ENCODE measurements around the gene LRRC2. TPM values are rescaled to one million over a fixed set of nuclear protein-coding genes. Genes with fewer than 3 reads are reported as not detected.

Gene LRRC2
- total and polyA plus RNA-seq, 2 of the 13 experiments (the other 11 are each of a cell fraction or from before 2014, with no cell fraction given) = 0.27 to 0.58 TPM

DNA sequence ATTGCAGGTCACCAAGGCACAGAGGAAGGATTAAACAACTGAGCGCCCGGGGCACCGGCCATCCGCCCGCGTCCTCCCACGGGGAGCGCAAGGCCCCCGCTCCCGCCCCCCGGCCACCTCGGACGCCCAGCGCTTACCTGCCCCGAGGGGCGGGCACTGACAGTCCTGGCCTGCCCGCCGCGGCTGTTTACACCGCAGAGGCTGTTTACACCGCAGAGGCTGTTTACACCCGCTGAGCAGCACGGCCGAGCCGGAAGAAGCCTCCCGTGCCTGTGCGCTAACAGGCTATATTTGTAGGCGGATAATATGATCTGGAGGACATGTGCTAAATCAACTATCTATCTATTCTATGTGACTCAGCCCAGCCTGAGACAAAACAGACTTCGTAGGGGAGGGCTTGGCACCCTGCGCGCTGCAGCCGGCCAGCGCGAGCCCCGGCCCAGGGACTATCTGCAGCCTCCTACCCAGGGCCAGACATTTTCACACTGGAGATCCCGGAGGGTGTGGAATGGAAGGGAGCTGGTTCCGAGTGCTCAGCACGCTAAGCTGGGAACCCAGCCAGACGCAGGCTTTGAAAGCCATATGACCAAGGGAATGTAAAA, at the start of gene LRRC2 (continued):
- TF ChIP-seq, protein P1, sequence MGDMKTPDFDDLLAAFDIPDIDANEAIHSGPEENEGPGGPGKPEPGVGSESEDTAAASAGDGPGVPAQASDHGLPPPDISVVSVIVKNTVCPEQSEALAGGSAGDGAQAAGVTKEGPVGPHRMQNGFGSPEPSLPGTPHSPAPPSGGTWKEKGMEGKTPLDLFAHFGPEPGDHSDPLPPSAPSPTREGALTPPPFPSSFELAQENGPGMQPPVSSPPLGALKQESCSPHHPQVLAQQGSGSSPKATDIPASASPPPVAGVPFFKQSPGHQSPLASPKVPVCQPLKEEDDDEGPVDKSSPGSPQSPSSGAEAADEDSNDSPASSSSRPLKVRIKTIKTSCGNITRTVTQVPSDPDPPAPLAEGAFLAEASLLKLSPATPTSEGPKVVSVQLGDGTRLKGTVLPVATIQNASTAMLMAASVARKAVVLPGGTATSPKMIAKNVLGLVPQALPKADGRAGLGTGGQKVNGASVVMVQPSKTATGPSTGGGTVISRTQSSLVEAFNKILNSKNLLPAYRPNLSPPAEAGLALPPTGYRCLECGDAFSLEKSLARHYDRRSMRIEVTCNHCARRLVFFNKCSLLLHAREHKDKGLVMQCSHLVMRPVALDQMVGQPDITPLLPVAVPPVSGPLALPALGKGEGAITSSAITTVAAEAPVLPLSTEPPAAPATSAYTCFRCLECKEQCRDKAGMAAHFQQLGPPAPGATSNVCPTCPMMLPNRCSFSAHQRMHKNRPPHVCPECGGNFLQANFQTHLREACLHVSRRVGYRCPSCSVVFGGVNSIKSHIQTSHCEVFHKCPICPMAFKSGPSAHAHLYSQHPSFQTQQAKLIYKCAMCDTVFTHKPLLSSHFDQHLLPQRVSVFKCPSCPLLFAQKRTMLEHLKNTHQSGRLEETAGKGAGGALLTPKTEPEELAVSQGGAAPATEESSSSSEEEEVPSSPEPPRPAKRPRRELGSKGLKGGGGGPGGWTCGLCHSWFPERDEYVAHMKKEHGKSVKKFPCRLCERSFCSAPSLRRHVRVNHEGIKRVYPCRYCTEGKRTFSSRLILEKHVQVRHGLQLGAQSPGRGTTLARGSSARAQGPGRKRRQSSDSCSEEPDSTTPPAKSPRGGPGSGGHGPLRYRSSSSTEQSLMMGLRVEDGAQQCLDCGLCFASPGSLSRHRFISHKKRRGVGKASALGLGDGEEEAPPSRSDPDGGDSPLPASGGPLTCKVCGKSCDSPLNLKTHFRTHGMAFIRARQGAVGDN (CRISPR knock-in tag; IDR thresholded peaks at IDR 0.05) = peak; percentile 75
- peak; percentile 78 for TF ChIP-seq FOXA3 (CRISPR knock-in tag; IDR thresholded peaks at IDR 0.05)
- TF ChIP-seq SOX6 (IDR thresholded peaks at IDR 0.05) = no peak
- peak; percentile 48 for TF ChIP-seq SOX6 (CRISPR knock-in tag; IDR thresholded peaks at IDR 0.05)
- no peak for TF ChIP-seq BRCA1 (CRISPR knock-in tag; IDR thresholded peaks at IDR 0.05)
- peak; percentile 69; the same call in 1 of the 2 replicates for TF ChIP-seq ZNF709 (CRISPR knock-in tag; IDR thresholded peaks at IDR 0.05)
- TF ChIP-seq, protein P2, sequence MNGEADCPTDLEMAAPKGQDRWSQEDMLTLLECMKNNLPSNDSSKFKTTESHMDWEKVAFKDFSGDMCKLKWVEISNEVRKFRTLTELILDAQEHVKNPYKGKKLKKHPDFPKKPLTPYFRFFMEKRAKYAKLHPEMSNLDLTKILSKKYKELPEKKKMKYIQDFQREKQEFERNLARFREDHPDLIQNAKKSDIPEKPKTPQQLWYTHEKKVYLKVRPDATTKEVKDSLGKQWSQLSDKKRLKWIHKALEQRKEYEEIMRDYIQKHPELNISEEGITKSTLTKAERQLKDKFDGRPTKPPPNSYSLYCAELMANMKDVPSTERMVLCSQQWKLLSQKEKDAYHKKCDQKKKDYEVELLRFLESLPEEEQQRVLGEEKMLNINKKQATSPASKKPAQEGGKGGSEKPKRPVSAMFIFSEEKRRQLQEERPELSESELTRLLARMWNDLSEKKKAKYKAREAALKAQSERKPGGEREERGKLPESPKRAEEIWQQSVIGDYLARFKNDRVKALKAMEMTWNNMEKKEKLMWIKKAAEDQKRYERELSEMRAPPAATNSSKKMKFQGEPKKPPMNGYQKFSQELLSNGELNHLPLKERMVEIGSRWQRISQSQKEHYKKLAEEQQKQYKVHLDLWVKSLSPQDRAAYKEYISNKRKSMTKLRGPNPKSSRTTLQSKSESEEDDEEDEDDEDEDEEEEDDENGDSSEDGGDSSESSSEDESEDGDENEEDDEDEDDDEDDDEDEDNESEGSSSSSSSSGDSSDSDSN (CRISPR knock-in tag; IDR thresholded peaks at IDR 0.05) = peak; percentile 54; the same call in 1 of the 2 replicates
- TF ChIP-seq ZNF260 (CRISPR knock-in tag; IDR thresholded peaks at IDR 0.05; ENCODE audit: borderline replicate concordance, low read depth) = no peak
- TF ChIP-seq MYPOP (CRISPR knock-in tag; IDR thresholded peaks at IDR 0.05) = peak; percentile 47; the same call in 1 of the 2 replicates
- TF ChIP-seq ZNF652 (CRISPR knock-in tag; IDR thresholded peaks at IDR 0.05; ENCODE audit: borderline replicate concordance, low read depth) = no peak
- TF ChIP-seq, protein P3, sequence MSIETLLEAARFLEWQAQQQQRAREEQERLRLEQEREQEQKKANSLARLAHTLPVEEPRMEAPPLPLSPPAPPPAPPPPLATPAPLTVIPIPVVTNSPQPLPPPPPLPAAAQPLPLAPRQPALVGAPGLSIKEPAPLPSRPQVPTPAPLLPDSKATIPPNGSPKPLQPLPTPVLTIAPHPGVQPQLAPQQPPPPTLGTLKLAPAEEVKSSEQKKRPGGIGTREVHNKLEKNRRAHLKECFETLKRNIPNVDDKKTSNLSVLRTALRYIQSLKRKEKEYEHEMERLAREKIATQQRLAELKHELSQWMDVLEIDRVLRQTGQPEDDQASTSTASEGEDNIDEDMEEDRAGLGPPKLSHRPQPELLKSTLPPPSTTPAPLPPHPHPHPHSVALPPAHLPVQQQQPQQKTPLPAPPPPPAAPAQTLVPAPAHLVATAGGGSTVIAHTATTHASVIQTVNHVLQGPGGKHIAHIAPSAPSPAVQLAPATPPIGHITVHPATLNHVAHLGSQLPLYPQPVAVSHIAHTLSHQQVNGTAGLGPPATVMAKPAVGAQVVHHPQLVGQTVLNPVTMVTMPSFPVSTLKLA (IDR thresholded peaks at IDR 0.05) = no peak
- no peak for TF ChIP-seq KLF13 (CRISPR knock-in tag; IDR thresholded peaks at IDR 0.05)
- TF ChIP-seq ZBTB4 (CRISPR knock-in tag; IDR thresholded peaks at IDR 0.05; ENCODE audit: borderline replicate concordance) = no peak
- TF ChIP-seq EEA1 (CRISPR knock-in tag; IDR thresholded peaks at IDR 0.05; ENCODE audit: borderline replicate concordance) = no peak
- TF ChIP-seq ZNF563 (CRISPR knock-in tag; IDR thresholded peaks at IDR 0.05) = peak; percentile 83; the same call in 1 of the 2 replicates
- TF ChIP-seq AGO1 (IDR thresholded peaks at IDR 0.05; ENCODE audit: low read depth, low read length, poor library complexity, severe bottlenecking) = no peak
- TF ChIP-seq HOXA3 (CRISPR knock-in tag; IDR thresholded peaks at IDR 0.05) = peak; percentile 22; the same call in 1 of the 2 replicates

Measured in HepG2 (cell line).